GM12878 (cell line): ENCODE results near the gene ACSF3. TPM values are rescaled to one million over a fixed set of nuclear protein-coding genes. Genes with fewer than 3 reads are reported as not detected.

Experiments
- ATAC-seq: fragments of 200-7000 bp; cut with Tn5 transposase; 3 replicates; pipeline ENCODE4 v1.9.1; 2020; ENCODE audit warnings: mild to moderate bottlenecking, moderate library complexity
- BruUV-seq: library from RNA; stranded (reverse); fragments of 400-500 nt; replicated peaks from 2 replicates; lab custom pipeline; 2021; lab: Mats Ljungman, UMichigan
- CTCF ChIA-PET: fragments of 300-600 bp; sonication (Branson Sonifier 250); formaldehyde crosslinking; extraction: SDS; loops from one replicate; lab custom pipeline; 2021; ENCODE audit warnings: inconsistent platforms; lab: Yijun Ruan, JAX
- POLR2A ChIA-PET: fragments of 350-600 bp; formaldehyde crosslinking; extraction: SDS; loops from one replicate; lab custom pipeline; 2021; ENCODE audit warnings: inconsistent platforms; lab: Charles Lee
- RAD21 ChIA-PET: fragments of 300-600 bp; sonication (Branson Sonifier 250); formaldehyde crosslinking; loops from one replicate; lab custom pipeline; 2023; ENCODE audit warnings: antibody characterized with exemption; ENCODE audit not compliant: unreplicated experiment; lab: Charles Lee
- SMC1A ChIA-PET: fragments of 300-600 bp; sonication (Branson Sonifier 250); formaldehyde crosslinking; loops from one replicate; lab custom pipeline; 2023; ENCODE audit not compliant: unreplicated experiment, uncharacterized antibody; lab: Charles Lee
- DNase-seq: peaks from one replicate; pipeline ENCODE4 v3.0.0-alpha.2; 2011; ENCODE audit warnings: low read depth, low spot score
- FAIRE-seq: peaks from 3 replicates; lab custom pipeline; 2011; peaks lifted over from hg19 to GRCh38; lab: Jason Lieb, UNC
- H2AFZ ChIP-seq: 2 replicates; pipeline ENCODE4 v1.6.0; 2011; ENCODE audit warnings: low read depth, low read length, control low read depth; ENCODE audit not compliant: control insufficient read depth
- H3K27ac ChIP-seq: 2 replicates; pipeline ENCODE4 v1.5.1; 2011; ENCODE audit warnings: control low read depth; ENCODE audit not compliant: control insufficient read depth, insufficient read depth
- H3K27me3 ChIP-seq, 2 experiments: replicated peaks in 1 of 2; 2 replicates each; pipeline versions ENCODE4 v1.6.0 to v1.6.1; 2011; ENCODE audit warnings: low read length in 1 of 2; ENCODE audit not compliant: control insufficient read depth in 2 of 2, insufficient read depth in 2 of 2
- H3K36me3 ChIP-seq, 2 experiments: 2 replicates each; pipeline ENCODE4 v1.5.1; 2011; ENCODE audit warnings: low read length in 1 of 2; ENCODE audit not compliant: control insufficient read depth in 2 of 2, insufficient read depth in 2 of 2
- H3K4me1 ChIP-seq: 2 replicates; pipeline ENCODE4 v1.6.1; 2011; ENCODE audit warnings: mild to moderate bottlenecking, low read length, moderate library complexity, mixed read lengths; ENCODE audit not compliant: control insufficient read depth, insufficient read depth
- H3K4me2 ChIP-seq: 2 replicates; pipeline ENCODE4 v1.6.0; 2011; ENCODE audit warnings: control low read depth; ENCODE audit not compliant: control insufficient read depth, insufficient read depth
- H3K4me3 ChIP-seq: fragments of 200-600 bp; sonication (generic); 2 replicates; pipeline ENCODE4 v1.5.1; 2016
- H3K79me2 ChIP-seq: 2 replicates; pipeline ENCODE4 v1.6.0; 2011; ENCODE audit warnings: low read length; ENCODE audit not compliant: control insufficient read depth, insufficient read depth
- H3K9ac ChIP-seq: 2 replicates; pipeline ENCODE4 v1.8.0; 2011; ENCODE audit warnings: low read length, control low read depth, mixed read lengths; ENCODE audit not compliant: control insufficient read depth, insufficient read depth
- H3K9me3 ChIP-seq: replicated peaks from 3 replicates; pipeline ENCODE4 v1.5.1; 2011; ENCODE audit warnings: mild to moderate bottlenecking, low read length; ENCODE audit not compliant: control insufficient read depth, insufficient read depth
- H4K20me1 ChIP-seq: 2 replicates; pipeline ENCODE4 v1.6.0; 2011; ENCODE audit not compliant: control insufficient read depth, insufficient read depth
- CHD1 ChIP-seq: IDR thresholded peaks from 2 replicates; pipeline ENCODE4 v1.6.1; 2012; ENCODE audit warnings: low read depth, low read length, improper control_type of control experiment
- FOXK2 ChIP-seq: fragments of 450-650 bp; IDR thresholded peaks from 2 replicates; pipeline ENCODE4 v1.6.1; 2017; ENCODE audit warnings: mild to moderate bottlenecking, moderate library complexity
- MTA3 ChIP-seq: IDR thresholded peaks from 2 replicates; pipeline ENCODE4 v1.6.1; 2012; ENCODE audit warnings: low read length, inconsistent platforms, borderline replicate concordance
- WRNIP1 ChIP-seq: IDR thresholded peaks from 2 replicates; pipeline ENCODE4 v1.6.1; 2011; ENCODE audit warnings: low read depth, low read length, improper control_type of control experiment, borderline replicate concordance
- WGBS: methylation state at CpG from one replicate; pipeline ENCODE4 v1.1.6; 2016; ENCODE audit warnings: low lambda C conversion rate; ENCODE audit not compliant: insufficient replicate concordance, insufficient coverage; ENCODE audit errors: missing lambda C conversion rate; 5-methylcytosine and 5-hydroxymethylcytosine counted together
- in situ Hi-C: fragments of 300-500 bp; cut with MboI; formaldehyde crosslinking; loops from 9 replicates; pipeline ENCODE4 v1.14.3; 2018; ENCODE audit warnings: mixed read lengths
- intact Hi-C: fragments of 100-400 bp; cut with micrococcal nuclease; formaldehyde crosslinking; loops from one replicate; pipeline ENCODE4 v1.14.2; 2022; ENCODE audit not compliant: unreplicated experiment
- polyA plus RNA-seq, 11 experiments: library from polyadenylated mRNA; depleted of rRNA in 4 of 11; unstranded in 6 of 11; stranded (reverse) in 5 of 11; fragments of >200 nt; fragmentation: Nextera tagmentation in 4 of 11; fragmentation: Illumina TruSeq in 1 of 11; extraction: Ambion mirVana in 4 of 11; extraction: Trizol in 1 of 11; gene quantifications; 1 replicate in 1 of 11; 2 replicates in 10 of 11; pipeline versions ENCODE4 v1.2.1 to v1.2.3, GENCODE V29; 2011 to 2016; ENCODE audit warnings: inconsistent platforms in 2 of 11, missing spikeins in 2 of 11, low read depth in 1 of 11
- total RNA-seq, 4 experiments: library from RNA; depleted of rRNA in 3 of 4; stranded (reverse); fragments of >200 nt in 3 of 4; fragmentation: Illumina TruSeq in 1 of 4; extraction: Trizol in 1 of 4; gene quantifications; 2 replicates each; pipeline versions ENCODE4 v1.2.1 to v1.2.3, GENCODE V29; 2013 to 2021
- TF ChIP-seq, protein P1 (sequence below): IDR thresholded peaks from 2 replicates; pipeline ENCODE4 v1.6.1; 2011; ENCODE audit warnings: borderline replicate concordance, low read depth, mild to moderate bottlenecking, moderate library complexity, mixed read lengths, low read length; ENCODE audit not compliant: insufficient read depth; ENCODE audit errors: extremely low read length

Gene ACSF3
- total and polyA plus RNA-seq, 10 of the 15 experiments (the other 5 are each of a cell fraction or from before 2014, with no cell fraction given): 1.0 to 44.4 (median 25.8) TPM

DNA sequence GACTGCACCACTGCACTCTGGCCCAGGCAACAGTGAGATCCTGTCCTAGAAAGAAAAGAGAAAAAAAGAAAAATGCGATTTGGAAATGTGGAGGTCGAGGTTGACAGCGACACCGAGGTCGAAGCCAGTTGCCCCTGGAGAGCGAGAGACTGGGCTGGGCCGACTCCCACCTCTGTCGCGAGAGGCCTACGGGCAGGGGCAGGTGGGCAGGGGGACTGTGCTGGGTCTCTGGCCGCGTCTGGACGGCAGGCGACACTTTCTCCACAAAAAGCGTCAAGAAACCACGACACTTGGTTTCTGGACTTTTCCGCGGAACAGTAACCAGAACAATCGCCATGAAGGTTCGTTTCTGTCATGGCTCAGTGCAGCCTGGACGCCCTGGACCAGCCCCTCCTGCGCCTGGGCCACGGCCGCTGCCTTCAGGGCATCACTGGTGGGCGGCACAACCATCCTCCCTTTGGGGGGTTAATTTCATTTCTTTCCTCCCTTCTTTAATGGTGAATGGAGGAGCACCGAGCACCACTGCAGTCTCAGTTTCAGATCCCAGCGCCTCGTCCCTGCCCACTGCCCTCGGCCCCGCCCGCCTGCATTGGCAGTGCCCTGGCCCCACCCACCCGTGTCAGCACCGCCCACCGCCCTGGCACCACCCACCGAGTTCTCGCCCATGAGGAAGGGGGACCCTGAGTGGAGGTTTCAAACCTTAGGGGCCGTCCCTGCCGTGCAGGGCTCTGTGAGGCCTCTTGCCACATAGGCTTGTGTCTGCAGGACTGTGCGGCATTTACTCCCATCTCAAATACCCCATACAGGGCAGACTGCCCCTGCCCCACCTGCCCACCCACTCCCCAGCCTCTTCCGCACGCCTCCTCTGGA is 59.4 kb downstream of the ACSF3 start:
- Histone ChIP-seq H3K4me3 (no peak overlapping the region), H3K4me1 (no peaks in the 10 kb centered on the region), H2AFZ (no peak overlapping the region), H3K27ac (no peak overlapping the region), H3K27me3 (no peaks in the 10 kb centered on the region), H3K4me2 (no peak overlapping the region), H3K79me2 (no peaks in the 10 kb centered on the region), H3K9me3 (peaks cover 6% of the 10 kb centered on the region; the same call in 1 of the 3 replicates), H3K36me3 (peaks cover 0 to 2% of the 10 kb centered on the region in 2 experiments; a peak in 2 of 4 replicates), H3K9ac (no peak overlapping the region), H4K20me1 (no peaks in the 10 kb centered on the region)
- DNase-seq (no peak), ATAC-seq (peak; percentile 60), FAIRE-seq (no peak)
- ChIA-PET RAD21 (no interaction called here), POLR2A (no interaction called here), CTCF (no interaction called here), SMC1A (no interaction called here)
- TF ChIP-seq WRNIP1 (no peak), MTA3 (no peak), CHD1 (no peak), FOXK2 (no peak)
- TF ChIP-seq, protein P1, sequence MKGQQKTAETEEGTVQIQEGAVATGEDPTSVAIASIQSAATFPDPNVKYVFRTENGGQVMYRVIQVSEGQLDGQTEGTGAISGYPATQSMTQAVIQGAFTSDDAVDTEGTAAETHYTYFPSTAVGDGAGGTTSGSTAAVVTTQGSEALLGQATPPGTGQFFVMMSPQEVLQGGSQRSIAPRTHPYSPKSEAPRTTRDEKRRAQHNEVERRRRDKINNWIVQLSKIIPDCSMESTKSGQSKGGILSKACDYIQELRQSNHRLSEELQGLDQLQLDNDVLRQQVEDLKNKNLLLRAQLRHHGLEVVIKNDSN: no peak
- intact Hi-C loops (no loop called here), in situ Hi-C loops (no loop called here)
- whole genome bisulfite sequencing: 83% methylated on average over 35 of the region's 41 CpGs
- no TSS peak for BruUV-seq
